ENCODE data around the gene PDLIM5.
"Not testable (repeated sequence)": the region's sequence is repeated elsewhere in the genome, so short reads cannot be mapped to it uniquely, and the experiment has no call there.

PDLIM5 gene

GRCh38 chr4:94466923-94467322 lies 15.2 kb downstream of the PDLIM5 start:
- H3K9ac ChIP-seq (ENCODE audit: low read length), result no peak overlapping the region
- H3K36me3 ChIP-seq (ENCODE audit: insufficient read depth, low read length), result no peaks in the 10 kb centered on the region
- no peaks in the 10 kb centered on the region for H3K9me3 ChIP-seq (ENCODE audit: low read length)
- peaks cover 46% of the 10 kb centered on the region for H3K4me1 ChIP-seq (ENCODE audit: insufficient read depth, low read length)
- no peak overlapping the region for H3K27ac ChIP-seq (ENCODE audit: low read depth, low read length)
- no peak overlapping the region for H3K4me3 ChIP-seq (ENCODE audit: low read depth in 1 of 2, low read length in 2 of 2)
- H3K27me3 ChIP-seq (ENCODE audit: control insufficient read depth in 1 of 2, insufficient read depth in 2 of 2, low read length in 2 of 2), result no peaks in the 10 kb centered on the region

DNA sequence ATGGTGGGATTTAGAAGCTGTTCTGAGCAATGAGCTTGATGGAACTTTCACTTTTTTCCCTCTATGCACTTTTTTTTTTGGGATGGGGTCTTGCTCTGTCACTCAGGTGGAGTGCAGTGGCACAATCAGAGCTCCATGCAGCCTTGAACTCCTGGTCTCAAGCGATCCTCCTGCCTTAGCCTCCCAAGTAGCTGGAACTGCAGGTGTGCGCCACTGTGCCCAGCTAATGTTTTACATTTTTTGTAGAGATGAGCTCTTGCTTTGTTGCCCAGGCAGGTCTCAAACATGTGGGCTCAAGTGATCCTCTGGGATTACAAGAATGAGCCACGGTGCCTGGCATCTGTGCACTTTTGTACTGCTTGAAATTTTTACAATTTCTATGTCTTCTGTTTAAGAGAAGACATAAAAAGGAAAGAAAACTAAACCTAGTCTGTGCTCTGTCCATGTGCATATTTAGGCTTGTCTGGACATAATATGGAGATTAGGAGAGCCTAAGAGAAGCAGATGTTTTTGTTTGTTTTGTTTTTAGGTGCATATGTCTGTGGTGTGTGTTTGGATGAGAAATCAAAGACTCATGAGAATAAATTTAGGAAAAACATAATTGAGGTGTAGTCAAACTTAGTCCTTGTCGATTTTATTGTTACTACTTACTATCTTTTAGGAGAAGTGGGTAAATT lies 16.5 kb downstream of the PDLIM5 start:
- Histone ChIP-seq H3K9me3 (ENCODE audit: low read length) (no peaks in the 10 kb centered on the region), H3K27ac (ENCODE audit: low read depth, low read length) (no peak overlapping the region), H3K36me3 (ENCODE audit: insufficient read depth, low read length) (no peaks in the 10 kb centered on the region), H3K4me1 (ENCODE audit: insufficient read depth, low read length) (peaks cover 43% of the 10 kb centered on the region), H3K27me3 (ENCODE audit: control insufficient read depth in 1 of 2, insufficient read depth in 2 of 2, low read length in 2 of 2) (no peaks in the 10 kb centered on the region), H3K9ac (ENCODE audit: low read length) (no peak overlapping the region), H3K4me3 (ENCODE audit: low read depth in 1 of 2, low read length in 2 of 2) (no peak overlapping the region)

DNA sequence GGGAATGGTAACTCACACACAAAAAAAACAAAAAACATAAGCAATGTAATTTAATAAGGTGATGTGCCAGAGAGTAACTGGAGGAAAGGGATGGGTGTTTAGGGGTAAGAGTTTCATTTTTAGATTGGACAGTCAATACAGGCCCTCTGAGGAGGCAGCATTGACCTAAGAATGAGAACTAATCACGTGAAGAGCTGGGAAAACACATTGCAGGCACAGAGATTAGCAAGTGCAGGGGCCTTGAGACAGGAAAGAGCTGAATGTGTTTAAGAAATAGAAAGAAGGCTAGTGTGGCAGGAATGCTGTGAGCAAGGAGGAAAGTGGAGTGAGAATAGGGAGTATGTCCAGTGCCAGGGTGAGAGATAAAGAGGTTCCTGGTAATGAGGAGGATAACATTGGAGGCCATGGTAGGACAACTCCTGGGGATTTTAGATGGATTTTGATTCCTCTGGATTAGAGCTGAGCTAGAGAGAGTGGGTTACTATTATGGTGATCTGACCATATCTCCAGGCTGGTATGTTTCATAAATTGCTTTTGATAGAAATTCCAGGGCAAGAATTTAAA lies 17.6 kb downstream of the PDLIM5 start:
- Histone ChIP-seq H3K9ac (ENCODE audit: low read length) (no peak overlapping the region), H3K4me3 (ENCODE audit: low read depth in 1 of 2, low read length in 2 of 2) (no peak overlapping the region), H3K4me1 (ENCODE audit: insufficient read depth, low read length) (peaks cover 33% of the 10 kb centered on the region), H3K36me3 (ENCODE audit: insufficient read depth, low read length) (no peaks in the 10 kb centered on the region), H3K9me3 (ENCODE audit: low read length) (no peaks in the 10 kb centered on the region), H3K27me3 (ENCODE audit: control insufficient read depth in 1 of 2, insufficient read depth in 2 of 2, low read length in 2 of 2) (no peaks in the 10 kb centered on the region), H3K27ac (ENCODE audit: low read depth, low read length) (no peak overlapping the region)

DNA sequence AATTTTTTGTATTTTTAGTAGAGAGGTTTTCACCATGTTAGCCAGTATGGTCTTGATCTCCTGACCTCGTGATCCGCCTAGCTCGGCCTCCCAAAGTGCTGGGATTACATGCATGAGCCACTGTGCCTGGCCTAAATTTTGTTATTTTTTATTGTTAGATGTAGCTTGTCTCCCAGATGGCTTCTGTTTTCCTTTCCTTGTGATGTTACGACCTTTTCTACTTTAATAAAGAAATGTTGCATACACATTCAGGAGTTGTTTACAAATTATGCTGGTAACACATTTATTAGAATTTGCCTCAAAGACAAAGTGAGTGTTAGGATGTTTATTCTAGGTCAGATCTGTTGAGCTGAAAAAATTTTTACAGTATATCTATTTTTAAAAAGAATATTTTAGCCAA lies 18.4 kb downstream of the PDLIM5 start:
- H3K4me1 ChIP-seq (ENCODE audit: insufficient read depth, low read length), result peaks cover 30% of the 10 kb centered on the region
- no peak overlapping the region for H3K9ac ChIP-seq (ENCODE audit: low read length)
- no peaks in the 10 kb centered on the region for H3K36me3 ChIP-seq (ENCODE audit: insufficient read depth, low read length)
- H3K27ac ChIP-seq (ENCODE audit: low read depth, low read length), result no peak overlapping the region
- no peak overlapping the region for H3K4me3 ChIP-seq (ENCODE audit: low read depth in 1 of 2, low read length in 2 of 2)
- H3K9me3 ChIP-seq (ENCODE audit: low read length), result no peaks in the 10 kb centered on the region
- H3K27me3 ChIP-seq (ENCODE audit: control insufficient read depth in 1 of 2, insufficient read depth in 2 of 2, low read length in 2 of 2), result no peaks in the 10 kb centered on the region

DNA sequence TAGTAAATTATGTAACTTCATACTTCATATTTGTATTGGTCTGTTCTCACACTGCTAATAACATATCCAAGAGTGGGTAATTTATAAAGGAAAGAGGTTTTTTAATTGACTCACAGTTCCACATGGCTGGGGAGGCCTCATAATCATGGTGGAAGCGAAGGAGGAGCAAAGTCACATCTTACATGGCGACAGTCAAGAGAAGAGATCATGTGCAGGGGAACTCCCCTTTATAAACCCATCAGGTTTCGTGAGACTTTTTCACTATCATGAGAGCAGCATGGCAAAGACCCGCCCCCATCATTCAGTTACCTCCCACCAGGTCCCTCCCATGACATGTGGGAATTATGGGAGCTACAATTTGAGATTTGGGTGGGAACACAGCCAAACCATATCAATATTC lies 19.0 kb downstream of the PDLIM5 start:
- not testable (repeated sequence) for H3K4me3 ChIP-seq (ENCODE audit: low read depth in 1 of 2, low read length in 2 of 2); H3K36me3 ChIP-seq (ENCODE audit: insufficient read depth, low read length); H3K9ac ChIP-seq (ENCODE audit: low read length); H3K27ac ChIP-seq (ENCODE audit: low read depth, low read length); H3K27me3 ChIP-seq (ENCODE audit: control insufficient read depth in 1 of 2, insufficient read depth in 2 of 2, low read length in 2 of 2); H3K9me3 ChIP-seq (ENCODE audit: low read length)
- H3K4me1 ChIP-seq (ENCODE audit: insufficient read depth, low read length), result peaks cover 28% of the 10 kb centered on the region

DNA sequence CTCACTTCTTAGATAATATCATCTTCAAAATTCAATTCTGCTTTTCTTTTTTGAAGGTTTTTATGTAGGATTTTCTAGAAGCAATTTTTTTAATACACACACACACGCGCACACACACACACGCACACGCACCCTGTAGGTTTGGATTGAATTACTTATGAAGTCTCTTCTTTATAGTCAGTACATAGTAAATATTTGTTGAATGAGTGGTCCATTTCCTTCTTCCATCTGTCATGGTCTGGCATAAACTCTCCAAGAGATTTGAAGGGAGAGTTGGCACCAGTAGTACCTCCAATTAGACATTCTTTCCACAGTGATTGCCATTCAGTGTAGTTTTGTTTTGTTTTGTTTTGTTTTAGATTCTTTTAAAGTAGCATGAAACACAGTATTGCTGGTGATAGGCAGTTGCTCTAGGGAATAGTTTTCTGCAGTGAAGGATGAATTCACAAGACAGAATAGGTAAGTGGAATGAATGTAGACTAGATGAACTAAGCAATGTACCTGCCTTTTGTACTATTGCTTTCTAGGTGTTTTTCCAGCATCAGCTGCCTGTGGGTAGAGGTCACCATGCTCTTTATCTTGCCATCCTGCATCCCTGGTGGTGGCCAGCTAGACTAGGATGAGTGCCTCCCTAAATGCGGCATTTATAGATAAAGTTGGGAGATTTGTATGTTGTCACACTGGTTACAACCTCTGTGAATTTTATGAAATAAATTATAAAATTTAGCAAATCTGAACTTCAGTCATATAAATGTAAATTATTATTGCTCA lies 20.5 kb downstream of the PDLIM5 start:
- H3K36me3 ChIP-seq (ENCODE audit: insufficient read depth, low read length), result no peaks in the 10 kb centered on the region
- peaks cover 30% of the 10 kb centered on the region for H3K4me1 ChIP-seq (ENCODE audit: insufficient read depth, low read length)
- no peak overlapping the region for H3K27ac ChIP-seq (ENCODE audit: low read depth, low read length)
- H3K27me3 ChIP-seq (ENCODE audit: control insufficient read depth in 1 of 2, insufficient read depth in 2 of 2, low read length in 2 of 2), result no peaks in the 10 kb centered on the region
- H3K4me3 ChIP-seq (ENCODE audit: low read depth in 1 of 2, low read length in 2 of 2), result no peak overlapping the region
- H3K9me3 ChIP-seq (ENCODE audit: low read length), result no peaks in the 10 kb centered on the region
- no peak overlapping the region for H3K9ac ChIP-seq (ENCODE audit: low read length)

DNA sequence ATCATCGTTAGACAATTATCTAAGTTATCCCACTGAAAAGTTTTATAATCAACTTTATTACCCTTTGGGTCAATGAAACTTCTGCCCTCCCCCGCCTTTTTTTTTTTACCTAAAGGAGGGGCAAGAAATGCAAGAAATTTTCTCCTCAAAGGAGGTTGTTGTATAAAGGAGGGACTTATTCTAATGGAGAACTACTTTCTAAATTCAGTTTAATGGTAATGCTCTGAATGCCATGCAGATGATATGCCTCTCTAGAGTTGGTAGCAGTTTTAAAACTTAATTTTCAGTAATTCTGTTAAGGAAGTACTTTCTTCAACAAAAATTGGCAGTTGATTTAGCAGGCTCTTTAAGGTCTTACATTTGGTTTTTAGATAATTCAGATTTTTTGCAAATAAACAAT lies 23.3 kb downstream of the PDLIM5 start:
- H3K27ac ChIP-seq (ENCODE audit: low read depth, low read length), result no peak overlapping the region
- peaks cover 27% of the 10 kb centered on the region for H3K4me1 ChIP-seq (ENCODE audit: insufficient read depth, low read length)

GRCh38 chr4:94475794-94476193 lies 24.1 kb downstream of the PDLIM5 start:
- H3K4me1 ChIP-seq (ENCODE audit: insufficient read depth, low read length), result peaks cover 33% of the 10 kb centered on the region
- no peak overlapping the region for H3K4me3 ChIP-seq (ENCODE audit: low read depth in 1 of 2, low read length in 2 of 2)
- no peaks in the 10 kb centered on the region for H3K36me3 ChIP-seq (ENCODE audit: insufficient read depth, low read length)
- no peaks in the 10 kb centered on the region for H3K27me3 ChIP-seq (ENCODE audit: control insufficient read depth in 1 of 2, insufficient read depth in 2 of 2, low read length in 2 of 2)
- H3K9me3 ChIP-seq (ENCODE audit: low read length), result no peaks in the 10 kb centered on the region
- no peak overlapping the region for H3K27ac ChIP-seq (ENCODE audit: low read depth, low read length)
- H3K9ac ChIP-seq (ENCODE audit: low read length), result no peak overlapping the region

More for the DNA sequence above, 23.3 kb downstream of the PDLIM5 start:
- H3K27me3 ChIP-seq (ENCODE audit: control insufficient read depth in 1 of 2, insufficient read depth in 2 of 2, low read length in 2 of 2), result no peaks in the 10 kb centered on the region
- H3K36me3 ChIP-seq (ENCODE audit: insufficient read depth, low read length), result no peaks in the 10 kb centered on the region
- no peak overlapping the region for H3K4me3 ChIP-seq (ENCODE audit: low read depth in 1 of 2, low read length in 2 of 2)
- no peak overlapping the region for H3K9ac ChIP-seq (ENCODE audit: low read length)
- H3K9me3 ChIP-seq (ENCODE audit: low read length), result no peaks in the 10 kb centered on the region

DNA sequence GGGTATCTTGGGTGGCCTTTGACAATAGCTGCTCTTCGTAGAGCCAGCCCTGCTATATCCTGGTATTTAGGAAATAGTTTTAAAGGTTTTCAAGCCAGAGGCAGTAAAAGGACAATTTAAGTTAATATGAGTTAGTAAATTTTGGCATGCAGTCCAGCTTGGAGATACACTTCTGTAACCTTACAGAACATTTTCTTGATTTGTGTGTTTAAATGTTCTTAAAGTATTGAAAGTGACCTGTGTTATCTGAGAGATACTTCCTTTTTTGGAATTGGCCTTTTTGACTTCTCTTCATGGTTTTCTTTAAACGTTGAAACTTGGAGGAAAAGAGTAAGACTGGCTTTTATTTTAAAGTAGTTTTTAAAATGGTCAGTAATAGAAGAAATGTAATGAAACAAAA lies 25.5 kb downstream of the PDLIM5 start:
- Histone ChIP-seq H3K27me3 (ENCODE audit: control insufficient read depth in 1 of 2, insufficient read depth in 2 of 2, low read length in 2 of 2) (no peaks in the 10 kb centered on the region), H3K4me1 (ENCODE audit: insufficient read depth, low read length) (peaks cover 33% of the 10 kb centered on the region), H3K4me3 (ENCODE audit: low read depth in 1 of 2, low read length in 2 of 2) (no peak overlapping the region), H3K36me3 (ENCODE audit: insufficient read depth, low read length) (no peaks in the 10 kb centered on the region), H3K27ac (ENCODE audit: low read depth, low read length) (no peak overlapping the region), H3K9ac (ENCODE audit: low read length) (no peak overlapping the region), H3K9me3 (ENCODE audit: low read length) (no peaks in the 10 kb centered on the region)

DNA sequence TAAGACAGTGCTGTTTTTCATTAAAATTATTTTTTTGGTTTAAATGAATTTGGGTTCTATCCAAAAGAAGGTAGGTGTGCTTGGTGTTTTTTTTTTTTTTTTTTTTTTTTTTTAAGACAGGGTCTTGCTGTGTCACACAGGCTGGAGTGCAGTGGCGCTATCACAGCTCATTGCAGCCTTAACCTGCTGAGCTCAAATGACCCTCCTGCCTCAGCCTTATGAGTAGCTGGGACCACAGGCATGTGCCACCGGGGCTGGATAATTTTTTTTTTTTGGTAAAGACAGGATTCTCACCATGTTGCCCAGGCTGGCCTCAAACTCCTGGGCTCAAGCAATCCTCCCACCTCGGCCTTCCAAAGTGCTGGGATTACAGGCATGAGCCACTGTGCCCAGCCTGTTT lies 27.1 kb downstream of the PDLIM5 start:
- not testable (repeated sequence) for H3K27me3 ChIP-seq (ENCODE audit: control insufficient read depth in 1 of 2, insufficient read depth in 2 of 2, low read length in 2 of 2); H3K4me3 ChIP-seq (ENCODE audit: low read depth in 1 of 2, low read length in 2 of 2); H3K36me3 ChIP-seq (ENCODE audit: insufficient read depth, low read length); H3K9me3 ChIP-seq (ENCODE audit: low read length); H3K9ac ChIP-seq (ENCODE audit: low read length); H3K27ac ChIP-seq (ENCODE audit: low read depth, low read length)
- H3K4me1 ChIP-seq (ENCODE audit: insufficient read depth, low read length), result peaks cover 33% of the 10 kb centered on the region

DNA sequence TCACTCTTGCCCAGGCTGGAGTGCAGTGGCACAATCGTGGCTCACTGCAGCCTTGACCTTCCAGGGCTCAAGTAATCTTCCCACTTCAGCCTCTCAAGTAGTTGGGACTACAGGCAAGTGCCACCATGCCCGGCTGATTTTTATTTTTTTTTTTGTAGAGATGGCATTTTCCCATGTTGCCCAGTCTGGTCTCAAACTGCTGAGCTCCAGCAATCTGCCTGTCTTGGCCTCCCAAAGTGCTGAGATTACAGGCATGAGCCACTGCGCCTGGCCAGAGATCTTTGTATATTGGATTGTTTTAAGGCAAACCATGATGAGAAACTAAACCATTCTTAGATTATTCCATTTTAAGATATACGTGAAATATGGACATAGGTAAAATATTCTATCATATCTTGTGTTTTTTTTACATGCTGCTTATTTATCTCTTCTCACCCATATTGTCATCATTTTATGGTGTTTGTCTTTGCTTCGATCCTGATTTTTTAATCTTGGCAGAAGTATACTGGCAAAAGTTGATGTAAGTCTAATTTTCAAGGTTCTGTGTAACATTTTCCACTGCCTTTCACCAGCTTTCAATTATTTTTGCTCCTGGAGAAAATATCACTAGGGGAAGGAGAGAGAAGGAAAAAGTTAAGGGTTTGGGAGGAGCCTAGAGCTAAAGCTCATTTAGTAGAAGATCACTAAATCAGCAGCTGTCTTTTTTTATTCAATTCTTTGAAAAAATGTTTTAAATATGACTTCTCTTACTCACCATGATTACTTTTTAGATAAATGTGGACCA lies 27.8 kb downstream of the PDLIM5 start:
- H3K9ac ChIP-seq (ENCODE audit: low read length), result no peak overlapping the region
- H3K4me1 ChIP-seq (ENCODE audit: insufficient read depth, low read length), result peaks cover 33% of the 10 kb centered on the region
- no peak overlapping the region for H3K4me3 ChIP-seq (ENCODE audit: low read depth in 1 of 2, low read length in 2 of 2)
- no peak overlapping the region for H3K27ac ChIP-seq (ENCODE audit: low read depth, low read length)
- no peaks in the 10 kb centered on the region for H3K36me3 ChIP-seq (ENCODE audit: insufficient read depth, low read length)
- H3K27me3 ChIP-seq (ENCODE audit: control insufficient read depth in 1 of 2, insufficient read depth in 2 of 2, low read length in 2 of 2), result no peaks in the 10 kb centered on the region
- H3K9me3 ChIP-seq (ENCODE audit: low read length), result no peaks in the 10 kb centered on the region
